ENCODE data around the gene HIVEP3. TPM values are rescaled to one million over a fixed set of nuclear protein-coding genes. Genes with fewer than 3 reads are reported as not detected.

HIVEP3 gene
- total RNA-seq, 1 experiment from 2014 or later: 0.55 TPM

GRCh38 chr1:41799723-41800122, 119.0 kb downstream of the HIVEP3 start:
- ATAC-seq (no peak), DNase-seq (ENCODE audit: low spot score) (no peak)
- 0 out of 2 replicates have a peak, but pooled peaks cover 3% of the 10 kb centered on the region for H3K4me1 Mint-ChIP-seq
- H3K4me3 Mint-ChIP-seq: no peak overlapping the region
- H3K36me3 Mint-ChIP-seq: no peaks in the 10 kb centered on the region
- H3K27ac Mint-ChIP-seq: no peak overlapping the region
- ChIA-PET POLR2A (no interaction called here), CTCF (interaction anchor here (0.9 to 1.2 kb wide), 2 partner anchors 11 to 12 kb away, joined by 3 to 4 read pairs; no protein-coding TSS in a partner anchor)
- H3K9me3 Mint-ChIP-seq: no peaks in the 10 kb centered on the region
- no peaks in the 10 kb centered on the region for H3K27me3 Mint-ChIP-seq (ENCODE audit: low read depth)
- TF ChIP-seq SP1 (CRISPR knock-in tag; conservative IDR thresholded peaks at IDR 0.05) (no peak), SMAD3 (CRISPR knock-in tag; IDR thresholded peaks at IDR 0.05; ENCODE audit: borderline replicate concordance) (no peak)
- TF ChIP-seq, protein P1, sequence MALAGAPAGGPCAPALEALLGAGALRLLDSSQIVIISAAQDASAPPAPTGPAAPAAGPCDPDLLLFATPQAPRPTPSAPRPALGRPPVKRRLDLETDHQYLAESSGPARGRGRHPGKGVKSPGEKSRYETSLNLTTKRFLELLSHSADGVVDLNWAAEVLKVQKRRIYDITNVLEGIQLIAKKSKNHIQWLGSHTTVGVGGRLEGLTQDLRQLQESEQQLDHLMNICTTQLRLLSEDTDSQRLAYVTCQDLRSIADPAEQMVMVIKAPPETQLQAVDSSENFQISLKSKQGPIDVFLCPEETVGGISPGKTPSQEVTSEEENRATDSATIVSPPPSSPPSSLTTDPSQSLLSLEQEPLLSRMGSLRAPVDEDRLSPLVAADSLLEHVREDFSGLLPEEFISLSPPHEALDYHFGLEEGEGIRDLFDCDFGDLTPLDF (CRISPR knock-in tag; IDR thresholded peaks at IDR 0.05): no peak

- TF ChIP-seq GTF2I (CRISPR knock-in tag; conservative IDR thresholded peaks at IDR 0.05): peak; percentile 53; the same call in 1 of the 2 replicates
- TF ChIP-seq TCF7 (CRISPR knock-in tag; IDR thresholded peaks at IDR 0.05; ENCODE audit: low read depth): no peak
- no peaks in the 10 kb centered on the region for H3K36me3 Mint-ChIP-seq
- ChIA-PET POLR2A (no interaction called here), CTCF (no interaction called here)
- no peak overlapping the region for H3K4me3 Mint-ChIP-seq
- no peaks in the 10 kb centered on the region for H3K9me3 Mint-ChIP-seq
- 0 out of 2 replicates have a peak, but pooled peaks cover 3% of the 10 kb centered on the region for H3K4me1 Mint-ChIP-seq
- no peaks in the 10 kb centered on the region for H3K27me3 Mint-ChIP-seq (ENCODE audit: low read depth)
- no peak for DNase-seq (ENCODE audit: low spot score)
- H3K27ac Mint-ChIP-seq: no peak overlapping the region
- no peak for ATAC-seq
Measured at GRCh38 chr1:41799205-41799604, 119.5 kb downstream of the HIVEP3 start.

DNA sequence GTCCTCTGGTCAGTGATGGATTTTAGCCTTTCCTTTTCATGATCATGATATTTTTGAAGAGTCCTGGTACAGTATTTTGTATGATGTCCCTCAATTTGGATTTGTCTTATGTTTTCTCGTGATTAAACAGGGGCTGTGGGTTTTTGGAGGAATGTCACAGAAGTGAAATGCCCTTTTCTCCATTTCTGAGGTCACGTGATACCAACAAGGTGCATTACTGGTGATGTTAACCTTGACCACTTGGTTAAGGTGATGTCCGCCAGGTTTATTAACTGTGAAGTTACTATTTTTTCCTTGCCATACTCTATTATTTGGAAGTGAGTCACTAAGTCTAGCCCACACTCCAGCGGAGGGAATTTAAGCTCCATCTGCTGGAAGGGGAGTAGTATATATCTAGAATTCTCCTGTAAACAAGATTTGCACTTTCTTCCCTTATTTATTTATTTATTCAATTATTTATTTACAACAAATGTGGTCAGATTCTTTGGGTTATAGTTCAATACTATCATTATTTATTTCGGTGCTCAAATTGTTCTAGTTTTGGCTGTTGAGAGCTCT, 123.4 kb downstream of the HIVEP3 start:
- DNase-seq (ENCODE audit: low spot score) (no peak), ATAC-seq (no peak)
- TF ChIP-seq TEAD1 (CRISPR knock-in tag; IDR thresholded peaks at IDR 0.05) (no peak), SMAD4 (CRISPR knock-in tag; IDR thresholded peaks at IDR 0.05) (no peak), ZNF121 (CRISPR knock-in tag; IDR thresholded peaks at IDR 0.05) (no peak), PRRX2 (CRISPR knock-in tag; IDR thresholded peaks at IDR 0.05) (no peak), OVOL2 (CRISPR knock-in tag; IDR thresholded peaks at IDR 0.05; ENCODE audit: borderline replicate concordance) (no peak), ZNF425 (CRISPR knock-in tag; conservative IDR thresholded peaks at IDR 0.05) (no peak), GRHL2 (CRISPR knock-in tag; IDR thresholded peaks at IDR 0.05; ENCODE audit: insufficient replicate concordance, severe bottlenecking) (no peak), E2F4 (CRISPR knock-in tag; IDR thresholded peaks at IDR 0.05; ENCODE audit: borderline replicate concordance, low read depth) (no peak), ZNF671 (CRISPR knock-in tag; IDR thresholded peaks at IDR 0.05) (no peak), ZNF138 (CRISPR knock-in tag; conservative IDR thresholded peaks at IDR 0.05) (no peak), ATF1 (CRISPR knock-in tag; IDR thresholded peaks at IDR 0.05) (no peak)
- TF ChIP-seq, protein P2, sequence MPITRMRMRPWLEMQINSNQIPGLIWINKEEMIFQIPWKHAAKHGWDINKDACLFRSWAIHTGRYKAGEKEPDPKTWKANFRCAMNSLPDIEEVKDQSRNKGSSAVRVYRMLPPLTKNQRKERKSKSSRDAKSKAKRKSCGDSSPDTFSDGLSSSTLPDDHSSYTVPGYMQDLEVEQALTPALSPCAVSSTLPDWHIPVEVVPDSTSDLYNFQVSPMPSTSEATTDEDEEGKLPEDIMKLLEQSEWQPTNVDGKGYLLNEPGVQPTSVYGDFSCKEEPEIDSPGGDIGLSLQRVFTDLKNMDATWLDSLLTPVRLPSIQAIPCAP (CRISPR knock-in tag; IDR thresholded peaks at IDR 0.05): no peak
- TF ChIP-seq, protein P3, sequence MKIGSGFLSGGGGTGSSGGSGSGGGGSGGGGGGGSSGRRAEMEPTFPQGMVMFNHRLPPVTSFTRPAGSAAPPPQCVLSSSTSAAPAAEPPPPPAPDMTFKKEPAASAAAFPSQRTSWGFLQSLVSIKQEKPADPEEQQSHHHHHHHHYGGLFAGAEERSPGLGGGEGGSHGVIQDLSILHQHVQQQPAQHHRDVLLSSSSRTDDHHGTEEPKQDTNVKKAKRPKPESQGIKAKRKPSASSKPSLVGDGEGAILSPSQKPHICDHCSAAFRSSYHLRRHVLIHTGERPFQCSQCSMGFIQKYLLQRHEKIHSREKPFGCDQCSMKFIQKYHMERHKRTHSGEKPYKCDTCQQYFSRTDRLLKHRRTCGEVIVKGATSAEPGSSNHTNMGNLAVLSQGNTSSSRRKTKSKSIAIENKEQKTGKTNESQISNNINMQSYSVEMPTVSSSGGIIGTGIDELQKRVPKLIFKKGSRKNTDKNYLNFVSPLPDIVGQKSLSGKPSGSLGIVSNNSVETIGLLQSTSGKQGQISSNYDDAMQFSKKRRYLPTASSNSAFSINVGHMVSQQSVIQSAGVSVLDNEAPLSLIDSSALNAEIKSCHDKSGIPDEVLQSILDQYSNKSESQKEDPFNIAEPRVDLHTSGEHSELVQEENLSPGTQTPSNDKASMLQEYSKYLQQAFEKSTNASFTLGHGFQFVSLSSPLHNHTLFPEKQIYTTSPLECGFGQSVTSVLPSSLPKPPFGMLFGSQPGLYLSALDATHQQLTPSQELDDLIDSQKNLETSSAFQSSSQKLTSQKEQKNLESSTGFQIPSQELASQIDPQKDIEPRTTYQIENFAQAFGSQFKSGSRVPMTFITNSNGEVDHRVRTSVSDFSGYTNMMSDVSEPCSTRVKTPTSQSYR (CRISPR knock-in tag; IDR thresholded peaks at IDR 0.05): no peak
- no peak overlapping the region for H3K27ac Mint-ChIP-seq
- no peaks in the 10 kb centered on the region for H3K9me3 Mint-ChIP-seq
- H3K27me3 Mint-ChIP-seq (ENCODE audit: low read depth): no peaks in the 10 kb centered on the region
- ChIA-PET CTCF (interaction anchor here (0.8 kb wide), 2 partner anchors 15 to 279 kb away, joined by 3 read pairs; no protein-coding TSS in a partner anchor), POLR2A (no interaction called here)
- H3K36me3 Mint-ChIP-seq: no peaks in the 10 kb centered on the region
- no peak overlapping the region for H3K4me3 Mint-ChIP-seq
- H3K4me1 Mint-ChIP-seq: 0 out of 2 replicates have a peak, but pooled peaks cover 1% of the 10 kb centered on the region

All from WTC11 (cell line).